NCI-H1436 (cell line): ENCODE measurements around the gene FCRLA.
A peak's percentile ranks its signal among the peaks of the same experiment; 100 is the strongest.

ENCODE experiments used
- DNase-seq: peaks from one replicate; lab custom pipeline; 2025; lab: John Stamatoyannopoulos, UW

FCRLA gene

DNA sequence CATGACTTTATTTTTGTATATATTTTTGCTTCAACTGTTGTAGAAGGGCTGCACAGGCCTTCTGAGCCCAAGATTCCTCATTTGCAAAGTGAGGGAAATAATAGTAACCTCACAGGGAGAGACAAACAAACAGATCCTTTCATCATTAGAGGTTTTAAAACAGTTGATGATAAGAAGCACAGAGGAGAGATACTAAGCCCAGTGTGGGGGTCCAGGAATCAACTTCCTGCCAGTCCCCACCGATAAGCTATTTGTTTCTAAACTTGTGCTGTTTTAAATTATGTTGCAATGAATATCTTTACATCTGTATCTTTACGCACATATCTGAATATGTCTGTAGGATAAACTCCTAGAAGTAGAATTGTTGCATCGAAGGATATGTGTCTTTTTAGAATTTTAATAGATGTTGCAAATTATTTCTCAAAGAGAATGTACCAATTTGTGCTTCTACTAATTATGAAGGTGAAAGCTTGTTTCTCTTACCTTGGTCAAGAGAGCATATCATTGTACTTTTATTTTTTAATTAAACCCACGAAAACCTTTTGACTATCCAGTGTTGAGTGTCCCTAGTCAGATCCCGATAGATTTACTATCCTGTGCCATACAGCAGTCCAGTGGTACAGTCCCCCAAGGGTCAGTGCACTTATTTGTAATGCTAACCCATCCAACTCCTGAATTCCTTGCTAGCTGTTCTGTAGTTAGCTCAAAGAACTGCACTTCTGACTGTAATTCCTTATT is 25.1 kb downstream of the FCRLA start:
- DNase-seq = no peak

DNA sequence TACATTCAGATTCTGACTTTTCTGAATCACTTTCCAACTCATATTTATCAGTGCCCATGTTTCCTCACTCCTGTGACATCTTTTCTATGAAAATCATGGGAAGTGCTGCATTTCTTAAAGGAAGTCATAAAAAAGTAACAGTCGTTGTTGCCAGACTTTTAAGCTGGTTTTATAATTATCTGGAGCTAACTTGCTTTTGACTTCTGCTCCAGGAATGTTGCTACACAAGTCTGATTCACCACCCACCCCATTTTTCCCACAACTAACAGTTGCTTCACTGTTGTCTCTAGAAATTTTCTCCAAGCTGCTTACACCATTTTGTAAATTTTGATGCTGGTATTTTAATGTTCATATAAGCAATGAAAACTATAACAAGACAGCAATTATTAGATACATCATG is 26.5 kb downstream of the FCRLA start:
- DNase-seq = no peak

DNA sequence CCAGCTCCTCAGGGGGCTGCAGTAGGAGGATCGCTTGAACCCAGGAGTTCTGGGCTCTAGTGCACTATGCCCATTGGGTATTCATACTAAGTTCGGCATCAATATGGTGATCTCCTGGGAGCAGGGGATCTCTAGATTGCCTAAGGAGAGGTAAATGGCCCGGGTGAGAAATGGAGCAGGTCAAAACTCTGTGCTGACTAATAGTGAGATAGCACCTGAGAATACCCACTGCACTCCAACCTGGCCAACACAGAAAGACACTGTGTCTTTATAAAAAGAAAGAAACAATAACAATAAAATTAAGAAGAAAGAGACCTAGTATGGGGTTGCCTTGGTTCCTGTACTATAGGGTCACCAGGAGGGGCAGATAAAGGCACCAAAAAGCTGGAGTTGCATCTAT is 28.8 kb downstream of the FCRLA start:
- no peak for DNase-seq

DNA sequence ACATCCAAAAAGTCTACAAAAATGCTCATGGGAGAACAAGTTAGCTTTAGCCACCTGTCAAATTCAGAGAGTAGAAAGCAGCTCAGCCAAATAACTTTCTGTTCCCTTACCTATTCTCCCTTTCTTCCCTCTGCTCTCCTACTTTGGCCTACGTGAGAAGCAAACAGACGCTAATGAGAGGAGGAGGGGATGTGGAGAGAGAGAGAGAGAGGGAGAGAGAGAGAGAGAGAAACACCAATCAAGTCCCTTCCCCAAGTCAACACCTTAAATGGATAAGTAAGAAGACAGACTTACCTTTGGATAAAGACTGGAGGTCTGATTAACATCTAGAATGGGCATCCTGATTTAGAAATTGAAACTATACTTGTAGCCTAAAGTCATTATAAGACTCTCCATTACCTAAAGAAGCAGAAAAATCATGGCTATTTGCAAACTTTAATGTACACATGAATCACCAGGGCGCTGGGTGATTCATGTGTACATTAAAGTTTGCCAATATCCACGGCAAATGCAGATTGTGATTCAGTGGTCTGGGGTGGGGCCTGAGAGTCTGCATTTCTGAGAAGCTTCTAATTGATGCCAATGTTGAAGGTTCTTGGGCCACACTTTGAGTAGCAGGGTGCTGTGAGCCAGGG is 29.4 kb downstream of the FCRLA start:
- no peak for DNase-seq

DNA sequence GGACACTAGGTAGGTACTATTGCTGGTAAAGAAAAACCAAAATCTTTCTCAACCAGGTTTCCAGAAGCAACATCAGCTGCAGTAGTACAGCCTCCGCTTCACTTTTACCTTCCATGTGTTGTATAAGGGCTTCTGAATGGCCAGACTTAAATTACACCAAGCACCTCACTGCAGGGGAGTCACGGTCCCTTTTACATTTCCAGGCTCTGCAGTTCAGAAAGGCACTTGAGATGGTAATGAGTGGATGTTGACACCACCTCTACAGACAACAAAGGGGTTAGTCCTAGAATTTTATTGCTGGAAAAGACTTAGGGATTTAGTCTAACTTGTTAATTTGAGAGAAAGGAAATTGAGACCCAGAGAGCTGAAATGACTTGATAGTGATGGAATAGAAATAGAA is 30.6 kb downstream of the FCRLA start:
- no peak for DNase-seq

DNA sequence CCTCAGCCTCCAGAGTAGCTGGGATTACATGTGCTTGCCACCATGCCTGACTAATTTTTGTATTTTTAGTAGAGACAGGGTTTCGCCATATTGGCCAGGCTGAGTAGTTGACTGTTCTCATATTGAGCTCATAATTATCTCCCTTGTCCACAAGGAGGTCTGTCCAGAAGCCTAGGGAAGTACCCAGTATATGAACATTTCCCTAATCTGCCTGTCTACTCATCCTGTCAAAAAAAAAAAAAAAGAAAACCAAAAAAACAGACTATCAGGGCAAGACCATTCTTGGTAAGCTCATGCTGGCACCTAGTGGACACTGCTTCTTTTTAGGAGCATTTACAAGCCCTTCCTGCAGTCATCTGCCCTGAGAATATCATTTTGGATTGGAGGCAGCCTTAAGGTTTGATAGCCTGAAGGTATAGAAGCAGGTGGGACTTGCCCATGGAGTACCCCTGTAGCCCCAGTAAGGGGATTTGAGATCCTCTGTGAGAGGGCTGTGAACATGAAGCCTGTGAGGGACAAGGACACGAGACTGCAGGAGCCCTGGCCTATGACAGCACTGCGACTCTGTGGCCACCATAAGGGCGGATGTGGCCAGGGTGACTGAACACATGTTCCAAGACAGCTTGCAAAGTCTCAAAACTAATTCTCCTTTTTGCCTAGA is 31.7 kb downstream of the FCRLA start:
- DNase-seq = no peak

DNA sequence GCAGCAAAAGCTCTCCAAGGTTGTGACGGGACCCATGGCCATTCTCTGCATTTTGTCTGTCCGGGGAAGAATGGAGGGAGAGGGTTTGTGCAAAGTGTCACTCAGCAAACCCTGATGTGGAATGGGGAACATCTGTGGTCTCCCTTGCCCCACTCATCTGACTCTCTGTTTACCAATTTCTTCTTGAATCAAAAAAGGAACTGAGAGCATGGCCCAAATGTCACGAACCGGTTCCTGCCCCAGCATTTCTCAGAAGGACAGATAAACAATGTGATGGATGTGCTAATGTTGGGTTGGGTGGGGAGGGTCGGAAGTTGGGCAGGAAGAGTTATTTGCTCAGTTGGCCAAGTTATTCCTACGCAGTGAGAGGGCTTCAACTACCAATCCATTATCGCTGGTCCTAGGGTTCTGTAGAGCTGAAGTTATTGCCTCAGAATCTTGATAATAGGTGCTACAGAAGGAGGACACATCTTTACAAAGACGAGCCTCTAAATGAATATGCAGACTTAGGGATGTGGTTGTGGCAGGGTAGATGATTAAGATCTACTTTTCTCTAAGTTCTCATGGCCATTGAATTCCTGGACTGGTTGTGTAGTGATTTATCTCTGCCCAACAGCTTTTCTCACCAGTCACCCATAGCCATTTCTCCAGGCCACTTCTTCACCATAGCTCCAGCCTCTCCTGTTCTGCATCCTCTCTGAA is 33.0 kb downstream of the FCRLA start:
- DNase-seq = no peak

DNA sequence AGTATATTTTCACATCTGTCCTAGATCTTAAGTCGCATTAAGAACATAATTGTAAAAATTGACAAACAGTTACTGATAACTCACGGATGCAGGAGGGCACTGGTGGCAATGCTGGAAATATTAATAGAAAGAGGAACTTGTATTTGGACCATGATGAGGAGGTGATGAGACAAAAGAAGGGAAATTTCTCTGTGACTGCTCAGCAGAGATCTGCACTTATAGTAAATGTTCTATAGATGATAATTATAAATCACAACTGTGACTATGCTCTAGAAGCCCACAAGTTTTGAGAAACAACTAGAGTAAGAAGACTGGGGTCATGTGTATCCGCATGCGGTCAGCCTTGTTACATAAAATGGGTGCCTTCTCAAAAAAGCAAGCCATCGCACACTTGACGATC is 33.9 kb downstream of the FCRLA start:
- DNase-seq = no peak

DNA sequence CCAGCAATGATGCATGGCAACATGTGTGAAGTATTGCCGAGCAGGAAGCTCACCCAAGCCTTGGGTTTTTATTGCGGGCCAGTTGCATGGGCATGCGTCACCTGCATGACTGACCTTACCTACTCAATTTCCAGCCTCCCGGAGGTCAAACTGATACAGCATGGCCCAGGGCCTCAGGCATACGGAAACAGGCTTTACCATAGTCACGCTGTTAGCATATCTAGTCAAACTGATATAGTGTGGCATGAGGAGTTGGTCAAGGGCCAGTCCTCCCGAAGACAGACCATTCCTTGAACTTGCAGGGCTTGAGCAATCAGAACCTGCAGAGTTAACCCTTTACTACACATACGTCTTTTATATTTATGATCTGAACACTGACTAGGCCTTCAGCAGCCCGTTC is 36.2 kb downstream of the FCRLA start:
- no peak for DNase-seq

DNA sequence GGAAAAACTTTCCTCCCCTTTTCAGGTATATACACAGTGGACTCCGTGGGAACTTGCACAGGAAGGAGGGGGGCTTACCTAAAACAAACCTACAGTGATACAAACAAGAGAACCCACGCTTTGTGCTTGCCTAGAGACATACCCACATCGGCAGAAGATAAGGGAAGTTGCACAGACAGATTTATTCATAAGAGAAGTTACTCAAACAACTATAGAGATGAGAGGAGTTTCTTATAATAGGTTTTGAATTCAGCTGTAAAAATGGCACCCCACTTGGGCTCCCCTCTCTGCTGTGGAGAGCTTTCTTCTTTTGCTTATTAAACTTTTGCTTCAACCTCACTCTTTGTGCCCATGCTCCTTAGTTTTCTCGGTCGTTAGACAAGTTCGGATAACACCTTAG is 40.8 kb downstream of the FCRLA start:
- DNase-seq = no peak

DNA sequence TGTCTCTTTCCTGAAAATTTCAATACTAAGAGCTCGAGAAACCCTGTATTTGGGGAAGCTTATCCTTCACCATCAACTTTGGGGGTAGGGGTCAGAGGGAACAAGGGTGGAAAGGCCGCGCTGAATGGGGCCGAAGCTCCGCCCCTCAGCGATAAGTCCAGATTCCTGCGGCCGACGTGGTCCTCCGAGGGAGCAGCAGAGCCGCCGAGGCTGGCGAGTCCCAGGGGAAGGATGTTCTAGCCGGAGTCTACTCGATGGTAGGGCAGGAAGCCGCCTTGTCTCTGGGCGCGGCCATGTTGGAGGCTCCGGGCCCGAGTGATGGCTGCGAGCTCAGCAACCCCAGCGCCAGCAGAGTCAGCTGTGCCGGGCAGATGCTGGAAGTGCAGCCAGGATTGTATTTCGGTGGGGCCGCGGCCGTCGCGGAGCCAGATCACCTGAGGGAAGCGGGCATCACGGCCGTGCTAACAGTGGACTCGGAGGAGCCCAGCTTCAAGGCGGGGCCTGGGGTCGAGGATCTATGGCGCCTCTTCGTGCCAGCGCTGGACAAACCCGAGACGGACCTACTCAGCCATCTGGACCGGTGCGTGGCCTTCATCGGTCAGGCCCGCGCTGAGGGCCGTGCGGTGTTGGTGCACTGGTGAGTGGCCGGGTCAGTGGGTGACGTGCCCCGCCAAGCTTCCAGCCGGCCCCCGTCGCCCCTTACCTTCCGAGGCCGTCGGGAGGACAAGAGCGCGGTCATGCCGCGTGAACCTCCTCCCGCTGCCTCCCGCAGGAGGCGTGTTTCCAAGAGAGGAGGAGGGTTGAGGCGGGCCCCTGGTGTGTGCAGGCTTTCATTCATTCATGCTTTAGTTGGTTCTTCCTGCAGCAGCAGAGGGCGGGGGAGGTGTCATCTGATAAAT is 42.7 kb downstream of the FCRLA start, which contains the start of gene DUSP12:
DUSP12 (plus strand) TSS at position 278 of the 899 bp plus-strand sequence; CDS start at position 294, 16 bp downstream.
- DNase-seq = peak; percentile 93

DNA sequence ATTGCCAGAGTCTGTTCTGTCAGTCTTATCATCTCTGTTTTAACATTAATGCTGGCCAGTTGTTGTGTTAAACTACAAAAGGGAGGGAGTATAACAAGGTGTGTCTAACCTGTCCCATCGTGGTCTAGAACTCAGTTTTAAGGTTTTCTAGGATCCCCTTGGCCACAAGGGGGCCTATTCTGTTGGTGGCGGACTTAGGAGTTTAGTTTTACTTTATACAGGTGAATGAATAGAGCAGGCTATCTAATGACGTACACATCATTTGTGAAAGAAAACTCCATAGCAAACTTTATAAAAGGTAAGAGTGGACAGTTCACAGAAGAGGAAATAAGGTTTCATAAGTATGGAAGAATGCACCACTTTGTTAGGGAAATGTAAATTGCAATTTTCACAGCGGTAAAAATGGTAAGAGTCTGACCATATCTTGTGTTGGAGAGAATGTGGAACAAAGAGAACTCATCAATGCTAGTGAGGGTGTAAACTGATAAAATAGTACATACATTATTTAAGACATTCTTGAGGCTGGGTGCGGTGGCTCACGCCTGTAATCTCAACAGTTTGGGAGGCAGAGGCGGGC is 56.6 kb downstream of the FCRLA start:
- DNase-seq = peak; percentile 1
